Gastroesophageal sphincter (tissue), 3 donors: ENCODE data around the gene MCM9.

Experiments used
- EP300 ChIP-seq: sonication (generic); formaldehyde crosslinking; IDR thresholded peaks from one replicate; pipeline ENCODE4 v1.6.1; 2017; ENCODE audit warnings: antibody characterized with exemption, mild to moderate bottlenecking
- POLR2A ChIP-seq, 2 donors: fragments of 450-650 bp; IDR thresholded peaks; one replicate each; pipeline ENCODE4 v1.6.1; 2017; ENCODE audit warnings: antibody characterized with exemption in 2 of 2, mild to moderate bottlenecking in 2 of 2, moderate library complexity in 1 of 2
- POLR2AphosphoS5 ChIP-seq: sonication (generic); formaldehyde crosslinking; IDR thresholded peaks from one replicate; pipeline ENCODE4 v1.6.1; 2017; ENCODE audit warnings: antibody characterized with exemption
- TF ChIP-seq, protein P1 (sequence below), 4 experiments: fragments of 200-600 bp in 2 of 4; fragments of 450-650 bp in 2 of 4; sonication (generic) in 1 of 4; IDR thresholded peaks; one replicate each; pipeline ENCODE4 v1.5.1; 2017 to 2019; ENCODE audit warnings: antibody characterized with exemption in 4 of 4, mild to moderate bottlenecking in 2 of 4, moderate library complexity in 2 of 4

DNA sequence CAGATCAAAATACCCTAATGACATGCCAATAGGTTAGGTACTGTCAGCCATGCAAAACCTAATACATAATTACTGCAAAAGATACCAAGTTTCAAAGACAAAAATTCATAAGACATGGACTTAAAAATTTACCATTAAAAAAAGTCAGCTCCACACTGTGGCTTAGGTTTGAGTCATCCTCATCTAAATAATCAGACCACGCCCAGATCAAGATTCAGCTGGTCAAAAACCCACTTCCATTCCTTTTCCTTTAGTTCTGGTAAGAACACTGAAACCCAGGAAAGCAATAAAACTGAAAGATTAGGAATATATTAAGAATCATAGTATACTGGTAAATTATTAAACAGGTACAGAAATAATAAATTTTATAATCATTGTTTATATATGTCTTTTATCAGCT, 122.0 kb downstream of the MCM9 start:
- TF ChIP-seq, protein P1, sequence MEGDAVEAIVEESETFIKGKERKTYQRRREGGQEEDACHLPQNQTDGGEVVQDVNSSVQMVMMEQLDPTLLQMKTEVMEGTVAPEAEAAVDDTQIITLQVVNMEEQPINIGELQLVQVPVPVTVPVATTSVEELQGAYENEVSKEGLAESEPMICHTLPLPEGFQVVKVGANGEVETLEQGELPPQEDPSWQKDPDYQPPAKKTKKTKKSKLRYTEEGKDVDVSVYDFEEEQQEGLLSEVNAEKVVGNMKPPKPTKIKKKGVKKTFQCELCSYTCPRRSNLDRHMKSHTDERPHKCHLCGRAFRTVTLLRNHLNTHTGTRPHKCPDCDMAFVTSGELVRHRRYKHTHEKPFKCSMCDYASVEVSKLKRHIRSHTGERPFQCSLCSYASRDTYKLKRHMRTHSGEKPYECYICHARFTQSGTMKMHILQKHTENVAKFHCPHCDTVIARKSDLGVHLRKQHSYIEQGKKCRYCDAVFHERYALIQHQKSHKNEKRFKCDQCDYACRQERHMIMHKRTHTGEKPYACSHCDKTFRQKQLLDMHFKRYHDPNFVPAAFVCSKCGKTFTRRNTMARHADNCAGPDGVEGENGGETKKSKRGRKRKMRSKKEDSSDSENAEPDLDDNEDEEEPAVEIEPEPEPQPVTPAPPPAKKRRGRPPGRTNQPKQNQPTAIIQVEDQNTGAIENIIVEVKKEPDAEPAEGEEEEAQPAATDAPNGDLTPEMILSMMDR (IDR thresholded peaks at IDR 0.05) = no peak
- no peak for TF ChIP-seq POLR2AphosphoS5
- TF ChIP-seq POLR2A (IDR thresholded peaks at IDR 0.05) = no peak
- no peak for TF ChIP-seq EP300
